Measurements from ENCODE around the gene FBXO7.
"Not testable (repeated sequence)": the region's sequence is repeated elsewhere in the genome, so short reads cannot be mapped to it uniquely, and the experiment has no call there.

The FBXO7 gene

GRCh38 chr22:32474635-32475467 lies at the start of gene FBXO7:
Gene FBXO7, plus strand, starts transcription at chr22:32474811. Its CDS starts 192 bp downstream, at chr22:32475003.
- peak; percentile 92 for DNase-seq

- DNase-seq: no peak
Measured at GRCh38 chr22:32426881-32427280, 47.7 kb upstream of the FBXO7 start.

- no peak for DNase-seq
Measured at GRCh38 chr22:32430352-32430751, 44.3 kb upstream of the FBXO7 start.

- no peak for DNase-seq
Measured at GRCh38 chr22:32444068-32444467, 30.5 kb upstream of the FBXO7 start.

GRCh38 chr22:32446321-32446720 lies 28.3 kb upstream of the FBXO7 start:
- no peak for DNase-seq

- DNase-seq: no peak
Measured at GRCh38 chr22:32448980-32449379, 25.6 kb upstream of the FBXO7 start.

- no peak for DNase-seq
Measured at GRCh38 chr22:32457031-32457430, 17.6 kb upstream of the FBXO7 start.

- no peak for DNase-seq
Measured at GRCh38 chr22:32462452-32462851, 12.2 kb upstream of the FBXO7 start.

- DNase-seq: no peak
Measured at GRCh38 chr22:32465661-32466060, 8.9 kb upstream of the FBXO7 start.

GRCh38 chr22:32466496-32466895 lies 8.1 kb upstream of the FBXO7 start:
- DNase-seq: no peak

- DNase-seq: peak; percentile 74
Measured at GRCh38 chr22:32469799-32470212, 4.8 kb upstream of the FBXO7 start.

- peak; percentile 66 for DNase-seq
Measured at GRCh38 chr22:32473388-32473952, 1.1 kb upstream of the FBXO7 start.

GRCh38 chr22:32475468-32476010 lies 928 bp downstream of the FBXO7 start:
- no peak for DNase-seq

- DNase-seq: no peak
Measured at GRCh38 chr22:32476281-32477195, 1.9 kb downstream of the FBXO7 start.

- no peak for DNase-seq
Measured at GRCh38 chr22:32477596-32477995, 3.0 kb downstream of the FBXO7 start.

GRCh38 chr22:32478552-32478951 lies 3.9 kb downstream of the FBXO7 start:
- not testable (repeated sequence) for DNase-seq

- peak; percentile 21 for DNase-seq
Measured at GRCh38 chr22:32478994-32479393, 4.4 kb downstream of the FBXO7 start.

- DNase-seq: no peak
Measured at GRCh38 chr22:32480238-32480637, 5.6 kb downstream of the FBXO7 start.

- no peak for DNase-seq
Measured at GRCh38 chr22:32482708-32483107, 8.1 kb downstream of the FBXO7 start.

- DNase-seq: no peak
Measured at GRCh38 chr22:32486656-32487390, 12.2 kb downstream of the FBXO7 start.

- DNase-seq: no peak
Measured at GRCh38 chr22:32487461-32487860, 12.8 kb downstream of the FBXO7 start.

GRCh38 chr22:32489377-32489776 lies 14.8 kb downstream of the FBXO7 start:
- no peak for DNase-seq

All from fibroblast of upper back skin (primary cell).